Mucosa of gallbladder (tissue), 1 donor: ENCODE data around the gene CTDNEP1. TPM values are rescaled to one million over a fixed set of nuclear protein-coding genes. Genes with fewer than 3 reads are reported as not detected.
A peak's percentile ranks its signal among the peaks of the same experiment; 100 is the strongest.

Experiments used
- DNase-seq: peaks from one replicate; pipeline ENCODE4 v3.0.0-alpha.2; 2020; ENCODE audit warnings: low spot score
- total RNA-seq: library from RNA; stranded (reverse); gene quantifications from one replicate; pipeline ENCODE4 v1.2.1, GENCODE V29; 2021
- donor health status: DM: no; HTN: no; CAD: no.

The CTDNEP1 gene
- total RNA-seq, 1 donor from 2014 or later: 107 TPM

- no peak for DNase-seq
These were observed 22.6 kb downstream of the CTDNEP1 start for GRCh38 chr17:7228920-7229319.

DNA sequence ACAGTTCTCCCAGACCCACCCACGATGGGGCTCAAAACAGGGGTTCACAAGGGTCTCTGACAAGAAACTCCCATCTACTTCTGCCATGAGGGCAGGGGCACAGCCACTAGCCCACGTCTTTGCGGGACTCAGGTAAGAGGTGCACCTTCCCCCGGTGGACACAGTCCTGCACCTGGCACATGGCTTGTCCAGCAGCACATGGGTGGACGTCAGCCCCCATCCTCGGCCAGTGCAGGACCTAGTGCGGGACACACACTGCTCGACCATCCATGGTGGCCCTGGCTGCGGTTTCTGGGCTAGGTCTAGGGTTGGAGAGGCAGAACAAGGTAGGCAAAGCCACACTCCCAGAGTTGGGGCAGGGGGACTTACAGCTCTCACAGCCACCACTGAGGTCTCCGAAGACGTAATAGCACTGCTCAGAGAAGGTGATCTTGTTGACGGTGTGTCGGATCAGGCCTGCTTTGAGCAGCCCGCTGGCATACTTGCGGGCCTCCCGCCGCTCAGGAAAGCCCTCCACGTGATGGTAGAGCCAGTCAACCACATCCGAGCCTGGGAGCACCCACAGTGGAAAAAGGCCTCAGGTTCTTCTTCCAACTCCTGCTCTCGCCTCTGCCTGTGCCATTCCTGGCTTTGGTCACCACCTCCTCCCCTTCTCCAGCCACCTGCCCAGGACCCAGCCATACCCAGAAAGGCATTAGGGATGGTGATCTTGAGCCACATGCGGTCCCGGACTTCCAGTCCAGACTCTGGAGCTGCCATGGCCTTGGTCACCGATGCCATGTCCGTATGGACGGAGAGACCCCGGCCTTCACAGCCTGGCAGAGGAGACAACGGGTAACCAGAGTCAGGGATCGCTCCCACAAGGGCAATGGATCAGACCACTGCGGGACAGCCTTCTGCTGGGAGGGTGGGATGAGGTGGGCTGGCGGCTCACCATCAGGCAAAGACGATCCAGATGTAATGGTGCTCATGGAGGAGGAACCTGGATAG, 24.5 kb downstream of the CTDNEP1 start:
- DNase-seq: no peak

- no peak for DNase-seq
These were observed 25.7 kb downstream of the CTDNEP1 start for GRCh38 chr17:7225711-7226331.

- DNase-seq: no peak
These were observed 26.8 kb downstream of the CTDNEP1 start for GRCh38 chr17:7224661-7225111.

GRCh38 chr17:7224110-7224509, 27.4 kb downstream of the CTDNEP1 start:
- no peak for DNase-seq

- DNase-seq: no peak
These were observed 28.2 kb downstream of the CTDNEP1 start for GRCh38 chr17:7223375-7223774.

DNA sequence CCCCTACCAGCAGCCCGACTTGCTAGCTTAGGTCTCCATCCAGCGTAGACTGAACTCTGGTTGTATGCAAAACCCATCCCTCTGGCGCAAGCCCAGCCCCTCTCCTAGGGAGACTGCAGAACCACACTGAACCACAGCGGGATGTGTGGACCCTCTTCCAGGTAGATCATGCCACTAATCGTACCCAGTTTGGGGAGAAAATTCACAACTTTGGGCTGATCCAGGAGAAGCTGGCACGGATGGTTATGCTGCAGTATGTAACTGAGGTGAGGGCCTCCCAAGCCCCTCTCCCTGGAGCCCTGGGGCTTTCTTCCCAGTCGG, 28.6 kb downstream of the CTDNEP1 start:
- no peak for DNase-seq

DNA sequence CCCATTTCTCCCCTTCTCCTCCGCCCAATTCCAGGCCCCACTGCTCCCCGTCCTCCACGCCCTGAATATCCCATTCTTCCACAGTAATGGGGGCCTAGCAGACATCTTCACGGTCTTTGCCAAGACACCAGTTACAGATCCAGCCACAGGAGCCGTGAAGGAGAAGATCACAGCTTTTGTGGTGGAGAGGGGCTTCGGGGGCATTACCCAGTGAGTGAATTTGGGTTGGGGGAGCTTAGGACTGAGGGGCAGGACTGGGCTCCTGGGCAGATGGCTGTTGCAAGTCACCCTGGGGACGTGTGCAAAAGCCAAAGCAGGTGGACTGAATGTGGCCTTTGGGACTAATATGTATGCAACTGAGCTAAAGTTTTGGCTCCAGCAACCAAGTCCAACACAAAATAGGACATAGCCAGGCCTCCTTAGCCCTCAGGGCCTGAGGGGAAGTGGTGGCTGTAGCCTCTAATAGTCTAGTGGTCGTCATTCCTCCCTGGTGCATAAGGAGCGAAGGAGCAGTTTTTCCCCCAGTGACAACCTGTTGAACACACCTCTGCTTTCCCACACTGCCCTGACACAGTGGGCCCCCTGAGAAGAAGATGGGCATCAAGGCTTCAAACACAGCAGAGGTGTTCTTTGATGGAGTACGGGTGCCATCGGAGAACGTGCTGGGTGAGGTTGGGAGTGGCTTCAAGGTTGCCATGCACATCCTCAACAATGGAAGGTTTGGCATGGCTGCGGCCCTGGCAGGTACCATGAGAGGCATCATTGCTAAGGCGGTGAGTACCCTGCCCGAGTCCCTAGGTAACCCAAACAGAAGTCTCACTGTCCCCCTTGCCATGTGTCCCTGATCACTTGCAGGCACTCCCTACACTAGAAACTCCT, 29.2 kb downstream of the CTDNEP1 start:
- DNase-seq: no peak

- no peak for DNase-seq
These were observed 30.0 kb downstream of the CTDNEP1 start for GRCh38 chr17:7221278-7222092.

- DNase-seq: peak; percentile 58
These were observed 30.8 kb downstream of the CTDNEP1 start for GRCh38 chr17:7220593-7221277.

- peak; percentile 90 for DNase-seq
These were observed 31.5 kb downstream of the CTDNEP1 start, which contains the start of the genes ACADVL and DLG4 for GRCh38 chr17:7219812-7220592. Gene ACADVL, plus strand, starts transcription at chr17:7219938. Its CDS starts 47 bp downstream, at chr17:7219985. Gene DLG4, minus strand, starts transcription at chr17:7219836.

- DNase-seq: no peak
These were observed 32.2 kb downstream of the CTDNEP1 start for GRCh38 chr17:7219229-7219811.

DNA sequence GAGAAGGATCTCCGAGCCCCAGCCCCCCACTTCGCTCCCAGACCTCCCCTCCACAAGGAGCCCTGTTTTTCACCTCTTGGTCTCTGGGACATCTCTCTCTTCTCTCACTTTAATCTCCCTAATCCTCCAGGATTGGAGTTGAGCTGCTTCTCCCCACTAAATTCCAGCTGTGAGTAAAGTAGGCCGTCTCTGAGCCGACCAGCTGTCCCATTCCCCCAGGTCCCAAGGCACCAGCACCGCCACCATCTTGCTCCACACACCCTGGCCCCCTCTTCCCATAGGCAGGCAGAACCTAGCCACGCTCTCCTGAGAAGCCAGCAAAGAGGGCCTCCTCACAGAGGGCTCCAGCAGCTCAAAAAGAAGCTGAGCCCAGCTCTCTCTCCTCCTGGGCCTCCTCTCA, 32.8 kb downstream of the CTDNEP1 start:
- DNase-seq: no peak

DNA sequence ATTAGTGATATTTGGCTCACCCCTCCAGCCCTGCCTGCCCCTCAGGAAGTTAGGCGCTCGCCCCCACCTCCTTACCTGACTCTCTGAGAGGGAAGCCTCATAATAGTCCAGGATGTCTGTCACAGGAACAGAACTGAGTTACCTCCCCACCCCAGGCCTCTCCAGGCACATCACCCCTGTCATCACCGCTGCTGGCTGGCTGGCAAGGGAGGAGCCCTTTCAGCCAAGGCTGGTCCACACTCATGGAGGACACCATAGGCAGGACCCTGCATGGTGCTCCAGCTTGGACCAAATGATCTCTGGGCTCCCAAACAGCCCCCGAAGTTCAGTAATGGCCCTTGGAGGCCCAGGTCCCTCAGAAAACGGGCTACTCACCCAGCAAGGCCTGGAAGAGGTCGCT, 33.4 kb downstream of the CTDNEP1 start:
- no peak for DNase-seq

DNA sequence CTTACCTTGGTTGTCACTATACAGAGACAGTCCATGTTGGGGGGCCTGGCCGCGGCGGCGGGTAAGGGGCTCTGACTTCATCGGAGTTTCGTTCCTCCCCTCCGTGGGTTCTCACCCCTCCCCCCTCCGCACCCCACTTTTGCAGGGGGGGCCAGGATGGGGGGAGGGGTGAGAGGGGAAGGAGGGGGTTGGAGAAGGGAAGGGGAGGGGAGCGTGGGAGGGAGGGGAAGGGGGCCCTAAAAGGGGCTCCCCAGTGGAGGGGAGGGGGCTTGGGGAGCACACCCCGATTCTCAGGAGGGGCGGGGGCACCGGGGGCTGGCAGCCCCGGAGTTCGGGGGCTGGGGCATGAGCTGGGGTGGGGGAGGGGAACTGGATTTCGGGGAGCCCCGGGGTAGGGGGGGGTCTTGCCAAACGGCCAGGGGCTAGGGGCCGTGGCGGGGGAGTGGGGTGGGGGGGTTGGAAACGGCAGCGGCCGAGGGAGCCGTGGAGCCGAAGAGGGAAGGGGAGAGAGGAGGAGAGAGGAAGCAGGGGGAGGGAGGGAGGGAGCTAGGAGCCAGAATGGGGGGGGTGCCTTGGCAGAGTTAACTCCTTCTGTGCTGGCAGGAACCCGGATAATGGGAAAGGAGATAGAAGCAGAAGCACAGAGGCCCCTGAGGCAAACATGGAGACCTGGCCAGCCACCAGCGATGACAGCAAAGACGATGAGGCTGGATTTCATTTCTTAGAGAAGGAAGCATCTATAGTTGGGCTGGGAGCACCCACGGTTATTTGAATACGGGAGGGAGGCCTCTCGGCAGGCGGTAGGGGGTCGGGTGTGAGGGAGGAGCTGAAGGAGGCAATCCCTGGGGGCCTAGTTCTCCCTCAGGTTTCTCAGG, 34.2 kb downstream of the CTDNEP1 start:
- no peak for DNase-seq

- DNase-seq: no peak
These were observed 35.1 kb downstream of the CTDNEP1 start for GRCh38 chr17:7216242-7217112.

DNA sequence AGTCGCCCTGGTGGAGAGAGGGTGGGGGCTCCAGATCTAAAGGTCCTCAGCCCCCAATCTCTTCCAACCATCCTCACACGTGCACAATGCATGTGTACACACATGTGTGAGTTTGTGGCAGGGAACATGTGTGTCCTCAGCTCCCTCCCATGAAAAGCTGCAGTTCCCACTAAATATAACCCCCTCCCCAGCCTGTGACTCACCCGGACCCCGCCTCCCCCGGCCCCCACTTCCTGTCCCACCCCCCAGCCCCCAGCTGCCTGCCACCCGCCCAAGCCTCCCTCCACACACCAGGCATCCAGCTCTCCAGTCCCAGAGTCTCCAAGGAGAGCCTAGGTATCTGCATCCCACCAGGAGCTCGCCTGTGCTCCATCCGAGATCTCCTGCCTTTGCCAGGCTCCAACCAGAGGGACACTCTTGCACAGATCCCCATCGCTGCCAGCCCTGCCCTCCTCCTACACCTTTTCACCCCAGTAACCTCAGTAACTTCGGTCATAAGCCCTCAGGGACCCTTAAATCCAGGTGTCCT, 35.8 kb downstream of the CTDNEP1 start:
- DNase-seq: no peak
